GM19193 (cell line): Measurements from ENCODE around the gene ZNF808.
A peak's percentile ranks its signal among the peaks of the same experiment; 100 is the strongest.

Source experiments
- POLR2A ChIP-seq: IDR thresholded peaks from 4 replicates; pipeline ENCODE4 v1.6.1; 2011; ENCODE audit not compliant: insufficient read depth, insufficient read length; ENCODE audit errors: extremely low read depth

Gene ZNF808

DNA sequence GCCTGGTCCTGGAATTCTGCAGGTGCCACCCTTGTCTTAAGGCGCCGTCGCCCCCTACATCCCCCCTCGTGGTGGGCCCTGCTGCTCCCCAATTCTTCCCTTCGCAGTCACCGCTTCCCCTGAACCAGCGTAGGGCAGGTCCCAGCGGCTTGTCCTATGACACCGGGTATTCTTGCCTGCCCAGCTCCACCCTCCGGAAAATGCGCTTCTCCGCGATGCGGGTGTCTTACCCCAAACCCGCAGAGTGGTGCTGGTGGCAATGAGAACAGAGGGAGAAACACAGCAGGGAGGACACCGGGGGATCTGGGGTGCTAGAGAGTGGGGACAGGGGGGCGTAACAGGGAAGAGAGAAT lies 9.0 kb downstream of the ZNF808 start:
- no peak for TF ChIP-seq POLR2A

DNA sequence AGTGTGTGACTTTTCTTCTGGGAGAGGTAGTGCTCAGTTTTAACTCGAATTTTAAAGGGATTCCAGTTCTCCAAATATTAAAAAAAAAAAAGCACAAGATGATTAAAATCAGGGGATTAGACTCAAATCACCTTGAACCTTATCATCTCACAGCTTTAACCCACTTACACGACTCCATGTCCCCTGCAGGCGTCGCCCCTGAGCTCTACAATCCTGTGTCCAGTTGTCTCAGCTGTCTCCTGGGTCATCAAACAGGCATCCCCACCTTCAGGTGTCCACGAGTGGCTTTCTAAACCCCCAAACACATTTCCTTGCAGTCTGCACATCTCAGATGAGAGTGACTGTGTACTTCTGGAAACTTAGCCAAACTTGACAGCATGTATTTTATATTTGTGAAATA lies 14.1 kb downstream of the ZNF808 start:
- TF ChIP-seq POLR2A = no peak

DNA sequence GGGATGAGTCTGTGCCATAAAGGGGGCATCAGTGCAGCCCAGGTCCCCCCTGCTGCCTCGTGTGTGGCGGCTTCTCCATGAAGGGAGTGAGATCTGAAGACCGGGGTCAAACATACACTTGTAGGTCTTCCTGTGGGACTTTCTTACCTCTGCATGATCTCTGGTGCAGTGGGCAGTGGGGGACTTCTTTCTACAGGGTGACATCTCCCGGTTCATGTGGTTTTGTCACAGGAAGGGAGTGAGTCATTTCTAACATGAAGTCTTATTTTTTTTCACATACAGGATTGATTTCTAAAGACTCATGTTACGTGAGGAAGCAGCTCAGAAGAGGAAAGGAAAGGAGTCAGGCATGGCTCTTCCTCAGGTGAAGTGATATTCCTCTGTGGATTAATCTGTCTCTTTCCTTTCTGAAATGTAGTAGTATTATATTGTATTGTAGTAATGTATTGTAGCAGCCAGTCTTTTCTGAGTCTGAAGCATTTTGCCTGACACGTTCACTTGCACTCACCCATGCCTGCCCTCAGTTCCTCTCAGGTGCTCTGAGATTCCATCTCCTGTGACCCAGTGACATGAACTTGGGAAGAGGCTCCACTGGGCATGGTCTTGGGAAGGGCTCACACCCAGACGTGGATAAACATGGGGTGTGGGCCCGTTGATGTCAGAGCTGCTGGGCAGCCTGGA lies 15.7 kb downstream of the ZNF808 start:
- TF ChIP-seq POLR2A = no peak

DNA sequence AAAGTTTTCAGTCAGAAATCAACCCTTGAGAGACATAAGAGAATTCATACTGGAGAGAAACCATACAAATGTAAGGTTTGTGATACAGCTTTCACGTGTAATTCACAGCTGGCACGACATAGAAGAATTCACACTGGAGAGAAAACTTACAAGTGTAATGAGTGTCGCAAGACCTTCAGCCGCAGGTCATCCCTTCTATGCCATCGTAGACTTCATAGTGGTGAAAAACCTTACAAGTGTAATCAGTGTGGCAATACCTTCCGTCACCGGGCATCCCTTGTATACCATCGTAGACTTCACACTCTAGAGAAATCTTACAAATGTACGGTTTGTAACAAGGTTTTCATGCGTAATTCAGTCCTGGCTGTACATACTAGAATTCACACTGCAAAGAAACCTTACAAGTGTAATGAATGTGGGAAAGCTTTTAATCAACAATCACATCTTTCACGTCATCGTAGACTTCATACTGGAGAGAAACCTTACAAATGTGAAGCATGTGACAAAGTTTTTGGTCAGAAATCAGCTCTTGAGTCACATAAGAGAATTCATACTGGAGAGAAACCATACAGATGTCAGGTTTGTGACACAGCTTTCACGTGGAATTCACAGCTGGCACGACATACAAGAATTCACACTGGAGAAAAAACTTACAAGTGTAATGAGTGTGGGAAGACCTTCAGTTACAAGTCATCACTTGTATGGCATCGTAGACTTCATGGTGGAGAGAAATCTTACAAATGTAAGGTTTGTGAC lies 26.9 kb downstream of the ZNF808 start:
- no peak for TF ChIP-seq POLR2A

DNA sequence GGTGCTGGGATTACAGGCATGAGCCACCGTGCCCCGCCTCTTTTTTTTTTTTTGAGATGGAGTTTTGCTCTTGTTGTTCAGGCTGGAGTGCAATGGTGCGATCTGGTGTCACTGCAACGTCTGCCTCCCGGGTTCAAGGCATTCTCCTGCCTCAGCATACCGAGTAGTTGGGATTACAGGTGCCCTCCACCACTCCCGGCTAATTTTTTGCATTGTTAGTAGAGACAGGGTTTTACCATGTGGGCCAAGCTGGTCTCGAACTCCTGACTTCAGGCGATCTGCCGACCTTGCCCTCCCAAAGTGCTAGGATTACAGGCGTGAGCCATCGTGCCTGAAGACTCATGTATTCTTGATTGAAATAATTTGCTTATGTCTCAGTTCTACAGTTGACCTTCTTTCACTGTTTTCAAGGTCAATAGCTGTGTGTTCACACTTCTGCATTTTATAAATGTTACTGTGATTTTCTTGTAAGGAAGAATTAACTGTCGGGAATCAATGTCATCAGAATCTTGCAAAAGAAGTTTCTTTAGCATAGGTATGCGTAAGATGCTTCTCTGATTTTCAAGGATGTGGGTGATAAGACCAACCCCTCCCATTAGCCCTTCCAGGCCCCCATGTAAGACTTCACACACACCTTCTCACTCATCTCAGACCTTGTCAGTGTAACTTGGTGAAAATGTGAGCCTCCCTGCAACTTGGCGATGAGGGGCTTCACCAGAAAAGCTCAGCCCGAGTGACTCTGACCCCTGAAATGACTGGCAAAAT lies 29.9 kb downstream of the ZNF808 start:
- no peak for TF ChIP-seq POLR2A

DNA sequence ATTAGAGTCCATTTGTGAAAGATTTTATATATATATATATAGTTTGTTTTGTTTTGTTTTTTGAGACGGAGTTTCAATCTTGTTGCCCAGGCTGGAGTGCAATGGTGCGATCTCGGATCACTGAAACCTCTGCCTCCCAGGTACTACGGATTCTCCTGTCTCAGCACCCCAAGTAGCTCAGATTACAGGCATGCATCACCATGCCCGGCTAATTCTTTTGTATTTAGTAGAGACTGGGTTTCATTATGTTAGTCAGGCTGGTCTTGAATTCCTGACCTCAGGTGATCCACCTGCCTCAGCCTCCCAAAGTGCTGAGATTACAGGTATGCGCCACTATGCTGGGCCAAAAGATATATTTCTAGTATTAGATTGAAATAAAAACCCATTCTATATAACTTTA lies 38.7 kb downstream of the ZNF808 start:
- no peak for TF ChIP-seq POLR2A

DNA sequence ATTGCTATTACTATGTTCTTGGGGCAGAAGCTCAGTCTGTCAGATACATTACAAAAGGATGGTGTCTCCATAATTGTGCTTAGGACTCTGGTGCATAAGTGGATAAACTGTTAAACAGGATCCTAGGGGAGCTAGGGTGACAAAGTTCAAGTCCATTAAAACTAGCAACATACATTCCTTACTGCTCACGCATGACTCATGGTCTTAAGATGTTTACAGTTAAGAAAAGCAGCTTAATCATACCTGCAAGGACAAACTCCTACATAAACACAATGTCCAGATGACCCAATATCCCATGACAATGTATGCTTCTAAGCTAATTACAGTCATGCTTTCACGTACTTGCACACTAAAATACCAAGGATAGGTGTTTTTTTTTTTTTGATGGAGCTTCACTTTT lies 39.1 kb downstream of the ZNF808 start:
- no peak for TF ChIP-seq POLR2A

DNA sequence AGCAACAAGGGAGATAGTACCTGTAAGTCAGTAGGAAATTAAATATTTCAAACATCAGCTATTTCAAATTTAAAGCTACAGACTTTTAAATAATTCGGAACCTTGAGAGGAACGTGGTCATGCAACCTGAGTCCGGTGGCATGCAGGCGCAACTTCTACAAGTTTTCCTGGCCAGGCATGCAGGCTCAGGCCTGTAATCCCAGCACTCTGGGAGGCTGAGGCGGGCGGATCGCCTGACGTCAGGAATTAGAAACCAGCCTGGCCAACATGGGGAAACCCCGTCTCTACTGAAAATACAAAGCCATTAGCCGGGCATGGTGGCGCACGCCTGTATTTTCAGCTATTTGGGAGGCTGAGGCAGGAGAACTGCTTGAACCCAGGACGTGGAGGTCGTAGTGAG lies 40.5 kb downstream of the ZNF808 start:
- no peak for TF ChIP-seq POLR2A

DNA sequence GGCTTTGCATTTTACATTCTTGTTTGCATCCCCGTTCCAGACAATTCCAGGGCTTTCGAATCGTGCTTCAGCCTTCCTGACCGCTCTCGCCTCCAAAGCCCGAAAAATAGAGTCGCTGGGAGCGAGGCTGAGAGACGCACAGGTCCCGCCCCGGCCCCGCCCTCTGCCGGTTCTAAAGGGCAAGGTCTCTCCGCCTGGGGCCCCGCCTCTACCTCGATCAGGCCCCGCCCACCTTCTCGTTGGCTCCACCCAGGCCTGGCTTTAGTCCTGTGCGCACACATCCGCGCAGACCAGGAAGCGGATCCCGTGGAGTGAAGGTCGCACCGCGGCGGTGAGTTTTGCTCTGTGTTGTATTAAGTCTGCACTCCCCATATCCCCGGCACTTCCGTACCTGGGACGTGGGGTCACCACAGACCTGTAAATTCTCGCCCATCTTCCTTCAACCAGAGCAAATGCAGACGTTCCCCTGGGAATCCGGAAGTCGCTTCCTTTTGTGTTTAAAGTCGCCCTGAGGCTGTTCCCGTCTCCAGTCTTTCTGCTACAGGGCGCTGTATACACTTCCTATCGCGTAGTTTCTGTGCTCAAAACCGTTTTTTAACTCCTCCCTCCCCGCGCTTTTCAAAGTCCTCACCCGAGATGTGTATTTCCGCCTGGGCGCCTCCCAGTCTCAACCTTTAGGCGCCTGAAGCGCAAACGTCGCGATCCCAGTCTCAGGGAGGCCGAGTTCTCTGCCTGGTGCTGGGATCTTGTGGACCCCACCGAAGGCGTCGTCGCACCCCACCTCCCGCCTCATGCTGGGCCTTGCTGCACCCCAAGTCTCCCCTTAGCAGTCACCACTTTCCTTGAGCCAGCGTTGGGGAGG lies 42.8 kb downstream of the ZNF808 start, which contains the start of gene ZNF701:
TSS of gene ZNF701 (plus strand) at position 288 of the 862 bp plus-strand sequence. CDS start 3,861 bp downstream, outside the sequence.
- TF ChIP-seq POLR2A = peak; percentile 94

DNA sequence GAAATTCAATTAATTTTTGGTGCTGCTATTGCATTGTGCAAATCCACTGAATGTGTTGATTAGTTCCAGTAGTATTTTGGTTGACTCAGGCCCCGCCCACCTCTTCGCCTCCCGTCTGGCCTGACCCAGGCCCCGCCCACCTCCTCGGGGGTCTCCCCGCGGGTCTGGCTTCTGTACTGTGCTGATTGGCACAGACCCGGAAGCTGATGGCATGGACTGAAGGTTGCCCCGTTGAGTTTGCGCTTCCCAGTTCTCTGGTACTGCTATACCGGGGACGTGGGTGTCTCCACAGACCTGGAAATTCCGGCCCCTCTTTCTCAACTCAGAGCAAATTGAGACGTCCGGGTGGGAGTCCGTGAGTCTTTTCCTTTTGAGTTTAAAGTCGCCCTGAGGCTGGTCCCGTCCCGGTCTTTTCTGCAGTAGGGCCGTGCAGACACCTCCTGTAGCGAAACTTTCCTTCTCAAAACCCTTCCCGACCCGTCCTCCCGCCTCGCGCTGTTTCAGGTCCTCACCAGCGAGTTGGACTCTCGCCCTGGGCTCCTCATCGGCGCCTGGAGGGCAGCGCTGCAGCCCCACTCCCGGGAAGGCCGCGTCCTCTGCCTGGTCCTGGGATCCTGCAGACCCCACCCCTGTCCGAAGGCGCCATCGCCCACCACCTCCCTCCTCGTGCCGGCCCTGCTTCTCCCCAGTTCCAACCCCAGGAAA lies 57.4 kb downstream of the ZNF808 start:
- no peak for TF ChIP-seq POLR2A

DNA sequence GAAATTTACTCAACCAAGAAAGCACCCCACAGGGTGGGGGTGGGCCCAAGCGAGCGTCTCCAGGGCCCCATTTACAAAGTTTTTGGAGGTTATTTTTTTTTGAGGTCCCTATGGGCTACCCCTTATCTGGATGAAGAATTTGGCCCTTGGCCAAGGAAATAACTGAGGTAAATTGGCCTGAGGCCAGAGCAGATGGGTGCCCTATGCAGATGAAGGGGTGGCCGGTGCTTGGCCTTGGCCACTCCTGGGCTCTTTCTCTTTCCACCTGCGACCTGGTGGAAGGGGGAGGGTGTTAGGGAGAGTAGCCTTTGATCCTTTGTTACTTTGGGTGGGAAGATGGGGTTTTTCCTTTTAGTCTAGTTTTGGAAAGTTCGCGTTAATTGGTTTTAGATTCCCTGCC lies 58.1 kb downstream of the ZNF808 start:
- TF ChIP-seq POLR2A = no peak

DNA sequence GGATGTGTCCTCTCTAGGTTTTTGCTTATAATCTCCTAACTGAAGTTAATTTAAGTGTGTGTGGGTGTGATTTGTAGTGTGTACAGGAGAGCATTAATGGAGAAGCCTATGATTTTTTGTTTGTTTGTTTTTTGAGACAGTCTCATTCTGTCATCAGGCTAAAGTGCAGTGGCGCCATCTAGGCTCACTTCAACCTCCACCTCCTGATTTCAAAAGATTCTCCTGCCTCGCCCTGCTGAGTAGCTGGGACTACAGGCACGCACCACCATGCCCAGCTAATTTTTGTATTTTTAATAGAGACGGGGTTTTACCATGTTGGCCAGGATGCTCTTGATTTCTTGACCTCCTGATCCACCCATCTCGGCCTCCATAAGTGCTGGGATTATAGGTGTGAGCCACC lies 63.3 kb downstream of the ZNF808 start:
- TF ChIP-seq POLR2A = no peak

DNA sequence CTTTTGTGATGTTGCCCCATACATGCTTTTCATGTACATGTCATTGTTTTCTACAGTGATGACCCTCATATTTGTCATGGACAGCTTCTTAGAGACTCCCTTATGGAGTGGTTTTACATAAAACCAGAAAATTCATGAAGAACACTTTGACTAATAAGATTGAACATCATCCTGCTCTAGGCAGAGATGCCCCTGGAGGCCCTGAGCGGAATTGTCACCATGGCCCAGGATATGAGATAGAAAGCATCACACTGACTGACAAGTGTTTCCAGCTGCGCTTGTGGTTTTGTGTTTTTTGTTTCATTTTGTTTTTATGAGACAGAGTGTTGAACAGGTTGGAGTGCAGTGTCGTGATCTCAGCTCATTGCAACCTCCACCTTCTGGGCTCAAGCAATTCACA lies 64.8 kb downstream of the ZNF808 start:
- TF ChIP-seq POLR2A = no peak

DNA sequence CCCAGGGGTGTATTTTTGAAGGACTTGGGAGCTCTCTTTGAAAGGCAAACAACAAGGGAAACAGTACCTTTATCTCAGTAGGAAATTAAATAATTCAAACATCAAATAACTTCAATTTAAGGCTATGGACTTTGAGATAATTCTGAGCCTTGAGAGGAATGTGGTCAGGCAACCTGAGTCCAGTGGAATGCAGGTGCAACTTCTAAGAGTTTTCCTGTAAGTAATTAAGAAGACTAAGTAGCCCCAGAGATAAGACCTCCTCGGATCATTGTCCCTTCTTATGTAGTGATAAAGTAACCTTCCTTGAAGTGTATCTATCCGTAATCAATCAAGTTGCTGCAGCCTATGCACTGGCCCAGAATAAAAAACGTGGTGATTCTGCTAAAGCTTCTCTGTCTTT lies 71.8 kb downstream of the ZNF808 start:
- no peak for TF ChIP-seq POLR2A
